Effector memory CD4-positive, alpha-beta T cell (primary cell): ENCODE data around the gene CMAS.
"Not testable (repeated sequence)": the region's sequence is repeated elsewhere in the genome, so short reads cannot be mapped to it uniquely, and the experiment has no call there.

Experiments
- DNase-seq, 3 donors: peaks; one replicate each; pipeline ENCODE4 v3.0.0-alpha.2; 2020
- H3K27ac ChIP-seq: 2 replicates; pipeline ENCODE4 v1.7.0; 2013; ENCODE audit warnings: mild to moderate bottlenecking, low read length, moderate library complexity; ENCODE audit not compliant: insufficient read depth, poor library complexity, severe bottlenecking
- H3K27me3 ChIP-seq: replicated peaks from 2 replicates; pipeline ENCODE4 v1.7.0; 2013; ENCODE audit warnings: mild to moderate bottlenecking, low read length; ENCODE audit not compliant: insufficient read depth, control insufficient read depth, poor library complexity, severe bottlenecking
- H3K36me3 ChIP-seq: 2 replicates; pipeline ENCODE4 v1.7.0; 2013; ENCODE audit warnings: mild to moderate bottlenecking, low read length, moderate library complexity; ENCODE audit not compliant: control insufficient read depth, insufficient read depth
- H3K4me1 ChIP-seq: 2 replicates; pipeline ENCODE4 v1.7.0; 2013; ENCODE audit warnings: low read length, mild to moderate bottlenecking; ENCODE audit not compliant: control insufficient read depth, insufficient read depth, poor library complexity, severe bottlenecking
- H3K4me3 ChIP-seq: 2 replicates; pipeline ENCODE4 v1.7.0; 2013; ENCODE audit warnings: low read length, low read depth, mild to moderate bottlenecking; ENCODE audit not compliant: insufficient read depth, poor library complexity, severe bottlenecking
- H3K9me3 ChIP-seq: 2 replicates; pipeline ENCODE4 v1.7.0; 2013; ENCODE audit warnings: mild to moderate bottlenecking, low read length, moderate library complexity; ENCODE audit not compliant: control insufficient read depth

CMAS gene

GRCh38 chr12:22064968-22065367 lies 18.9 kb downstream of the CMAS start:
- H3K9me3 ChIP-seq = no peaks in the 10 kb centered on the region
- no peak overlapping the region for H3K4me3 ChIP-seq
- no peak for DNase-seq
- H3K27me3 ChIP-seq = no peaks in the 10 kb centered on the region
- H3K4me1 ChIP-seq = no peaks in the 10 kb centered on the region
- H3K27ac ChIP-seq = no peak overlapping the region
- H3K36me3 ChIP-seq = peaks cover 13% of the 10 kb centered on the region

- H3K27ac ChIP-seq = no peak overlapping the region
- H3K27me3 ChIP-seq = no peaks in the 10 kb centered on the region
- H3K4me1 ChIP-seq = no peaks in the 10 kb centered on the region
- H3K9me3 ChIP-seq = no peaks in the 10 kb centered on the region
- H3K4me3 ChIP-seq = no peak overlapping the region
- peaks cover 13% of the 10 kb centered on the region for H3K36me3 ChIP-seq
- no peak for DNase-seq
Observed at GRCh38 chr12:22066310-22066709, 20.3 kb downstream of the CMAS start.

- H3K9me3 ChIP-seq = no peaks in the 10 kb centered on the region
- no peak overlapping the region for H3K4me3 ChIP-seq
- peaks cover 3% of the 10 kb centered on the region for H3K36me3 ChIP-seq
- no peak for DNase-seq
- H3K27me3 ChIP-seq = no peaks in the 10 kb centered on the region
- H3K4me1 ChIP-seq = no peaks in the 10 kb centered on the region
- H3K27ac ChIP-seq = no peak overlapping the region
Observed at GRCh38 chr12:22069851-22070250, 23.8 kb downstream of the CMAS start.

GRCh38 chr12:22082190-22082701 lies 36.2 kb downstream of the CMAS start:
- Histone ChIP-seq H3K4me1 (no peaks in the 10 kb centered on the region), H3K4me3 (no peak overlapping the region), H3K36me3 (no peaks in the 10 kb centered on the region), H3K27ac (no peak overlapping the region), H3K9me3 (no peaks in the 10 kb centered on the region), H3K27me3 (no peaks in the 10 kb centered on the region)
- no peak for DNase-seq

GRCh38 chr12:22083167-22083566 lies 37.1 kb downstream of the CMAS start:
- no peak overlapping the region for H3K4me3 ChIP-seq
- H3K9me3 ChIP-seq = no peaks in the 10 kb centered on the region
- no peaks in the 10 kb centered on the region for H3K4me1 ChIP-seq
- no peak overlapping the region for H3K27ac ChIP-seq
- H3K27me3 ChIP-seq = no peaks in the 10 kb centered on the region
- DNase-seq = peak in 1 of 3 donors; percentile 19
- no peaks in the 10 kb centered on the region for H3K36me3 ChIP-seq

- DNase-seq = no peak
- Histone ChIP-seq H3K27me3 (no peaks in the 10 kb centered on the region), H3K4me1 (no peaks in the 10 kb centered on the region), H3K9me3 (no peaks in the 10 kb centered on the region), H3K27ac (no peak overlapping the region), H3K4me3 (no peak overlapping the region), H3K36me3 (no peaks in the 10 kb centered on the region)
Observed at GRCh38 chr12:22084852-22085251, 38.8 kb downstream of the CMAS start.

- no peak for DNase-seq
- H3K4me1 ChIP-seq = no peaks in the 10 kb centered on the region
- H3K4me3 ChIP-seq = no peak overlapping the region
- H3K27ac ChIP-seq = no peak overlapping the region
- no peaks in the 10 kb centered on the region for H3K36me3 ChIP-seq
- H3K27me3 ChIP-seq = no peaks in the 10 kb centered on the region
- no peaks in the 10 kb centered on the region for H3K9me3 ChIP-seq
Observed at GRCh38 chr12:22088886-22089285, 42.9 kb downstream of the CMAS start.

- Histone ChIP-seq H3K27me3 (no peaks in the 10 kb centered on the region), H3K27ac (no peak overlapping the region), H3K36me3 (no peaks in the 10 kb centered on the region), H3K9me3 (no peaks in the 10 kb centered on the region), H3K4me1 (no peaks in the 10 kb centered on the region), H3K4me3 (no peak overlapping the region)
- no peak for DNase-seq
Observed at GRCh38 chr12:22089486-22089885, 43.5 kb downstream of the CMAS start.

GRCh38 chr12:22099062-22099461 lies 53.0 kb downstream of the CMAS start:
- H3K4me3 ChIP-seq, H3K9me3 ChIP-seq, H3K4me1 ChIP-seq, H3K27me3 ChIP-seq, H3K36me3 ChIP-seq, DNase-seq, H3K27ac ChIP-seq: not testable (repeated sequence)

- peaks cover 6% of the 10 kb centered on the region for H3K4me1 ChIP-seq
- no peaks in the 10 kb centered on the region for H3K36me3 ChIP-seq
- H3K27me3 ChIP-seq = no peaks in the 10 kb centered on the region
- H3K27ac ChIP-seq = no peak overlapping the region
- no peak overlapping the region for H3K4me3 ChIP-seq
- no peaks in the 10 kb centered on the region for H3K9me3 ChIP-seq
- peak in 1 of 3 donors; percentile 14 for DNase-seq
Observed at GRCh38 chr12:22100958-22101748, 55.1 kb downstream of the CMAS start.
